CD4-positive, alpha-beta T cell (primary cell): ENCODE results near the gene KIF4A. TPM values are rescaled to one million over a fixed set of nuclear protein-coding genes. Genes with fewer than 3 reads are reported as not detected.

ENCODE experiments used
- ATAC-seq: fragments of 200-7000 bp; cut with Tn5 transposase; one replicate; pipeline ENCODE4 v1.10.0; 2022; ENCODE audit warnings: mild to moderate bottlenecking; ENCODE audit not compliant: poor library complexity
- CTCF ChIA-PET: fragments of 350-600 bp; sonication (Branson Sonifier 250); formaldehyde crosslinking; loops from one replicate; lab custom pipeline; 2021; ENCODE audit warnings: antibody characterized with exemption, inconsistent platforms; lab: Charles Lee
- POLR2A ChIA-PET: fragments of 350-600 bp; sonication (Branson Sonifier 250); formaldehyde crosslinking; loops from one replicate; lab custom pipeline; 2021; ENCODE audit warnings: antibody characterized with exemption, inconsistent platforms; lab: Charles Lee
- DNase-seq, 14 experiments: peaks; one replicate each; pipeline ENCODE4 v3.0.0-alpha.2; 2013 to 2020; ENCODE audit warnings: mixed read lengths in 2 of 14
- H3K27ac ChIP-seq, 2 donors: one replicate each; pipeline versions ENCODE4 v1.5.1 to v1.7.0; 2013; ENCODE audit warnings: low read length in 2 of 2, low read depth in 1 of 2, mild to moderate bottlenecking in 1 of 2
- H3K27me3 ChIP-seq, 2 experiments: 1 replicate in 1 of 2; 2 replicates in 1 of 2; pipeline versions ENCODE4 v1.6.1 to v1.7.0; 2013; ENCODE audit warnings: low read length in 2 of 2, control low read depth in 1 of 2, mild to moderate bottlenecking in 1 of 2, moderate library complexity in 1 of 2; ENCODE audit not compliant: insufficient read depth in 2 of 2, control insufficient read depth in 1 of 2
- H3K36me3 ChIP-seq: one replicate; pipeline ENCODE4 v1.6.1; 2013; ENCODE audit warnings: low read length, control low read depth; ENCODE audit not compliant: insufficient read depth
- H3K4me1 ChIP-seq: one replicate; pipeline ENCODE4 v1.6.1; 2013; ENCODE audit warnings: low read length, control low read depth; ENCODE audit not compliant: insufficient read depth
- H3K4me3 ChIP-seq: one replicate; pipeline ENCODE4 v1.5.1; 2013; ENCODE audit warnings: mild to moderate bottlenecking, low read length, moderate library complexity
- H3K9me3 ChIP-seq, 2 experiments: 1 replicate in 1 of 2; 2 replicates in 1 of 2; pipeline versions ENCODE4 v1.6.1 to v1.7.0; 2013; ENCODE audit warnings: low read length in 2 of 2, mild to moderate bottlenecking in 2 of 2, control low read depth in 1 of 2, moderate library complexity in 1 of 2; ENCODE audit not compliant: control insufficient read depth in 1 of 2, insufficient read depth in 1 of 2
- H3K27ac Mint-ChIP-seq: one replicate; pipeline ENCODE4 v1.8.0; 2020; ENCODE audit warnings: mixed read lengths
- H3K27me3 Mint-ChIP-seq: one replicate; pipeline ENCODE4 v1.8.0; 2021; ENCODE audit warnings: mixed read lengths
- H3K36me3 Mint-ChIP-seq: one replicate; pipeline ENCODE4 v1.8.0; 2021; ENCODE audit warnings: low read depth, mixed read lengths
- H3K4me1 Mint-ChIP-seq: one replicate; pipeline ENCODE4 v1.8.0; 2021; ENCODE audit warnings: low read depth, mixed read lengths
- H3K4me3 Mint-ChIP-seq: one replicate; pipeline ENCODE4 v1.8.0; 2020; ENCODE audit warnings: mild to moderate bottlenecking, mixed read lengths
- H3K9me3 Mint-ChIP-seq: one replicate; pipeline ENCODE4 v1.8.0; 2020; ENCODE audit warnings: mixed read lengths
- CTCF ChIP-seq: fragments of 200-600 bp; IDR thresholded peaks from one replicate; pipeline ENCODE4 v1.8.0; 2022; ENCODE audit warnings: antibody characterized with exemption, mild to moderate bottlenecking
- intact Hi-C, 2 experiments: fragments of 100-400 bp; cut with DNase I in 1 of 2; cut with micrococcal nuclease in 1 of 2; formaldehyde crosslinking; loops; one replicate each; pipeline versions ENCODE4 v1.15.1 to v1.9.0; 2023 to 2025; cut with DNase I, micrococcal nuclease
- total RNA-seq, 174 experiments: library from RNA in 2 of 174; stranded (reverse) in 2 of 174; gene quantifications; one replicate each; pipeline ENCODE4 v1.2.3 and lab custom pipeline; 2021 to 2026

KIF4A gene
- total RNA-seq, 2 experiments from 2014 or later = 0.06 to 0.19 TPM

- Mint-ChIP-seq H3K9me3 (no peaks in the 10 kb centered on the region), H3K27ac (peak overlapping the region; percentile 70), H3K4me1 (peaks cover 41% of the 10 kb centered on the region), H3K36me3 (peaks cover 4% of the 10 kb centered on the region), H3K4me3 (peak overlapping the region; percentile 87), H3K27me3 (no peaks in the 10 kb centered on the region)
- intact Hi-C loops = loop anchor here in 1 of 2 experiments (2.0 kb wide), 1 partner anchor 209 kb away; no protein-coding TSS in a partner anchor
- POLR2A ChIA-PET = interaction anchor here (1.2 to 1.5 kb wide), 2 partner anchors 56 to 322 kb away, joined by 3 to 6 read pairs; partner anchors contain the start of gene IGBP1
- Histone ChIP-seq H3K9me3 (no peaks in the 10 kb centered on the region), H3K4me3 (peak overlapping the region; percentile 67), H3K36me3 (peaks cover 2% of the 10 kb centered on the region), H3K27me3 (no peaks in the 10 kb centered on the region), H3K27ac (peak overlapping the region; percentile 7 to 61), H3K4me1 (peaks cover 40% of the 10 kb centered on the region)
- ATAC-seq (no peak), DNase-seq (peak in 2 of 14 experiments; percentile 13 to 18)
- CTCF ChIA-PET = interaction anchor here (0.9 kb wide), 1 partner anchor 21 kb away, joined by 3 read pairs; no protein-coding TSS in a partner anchor
- TF ChIP-seq CTCF = no peak
Observed at GRCh38 chrX:70455366-70456202, 165.7 kb downstream of the KIF4A start.

- peak overlapping the region; percentile 67 for H3K4me3 ChIP-seq
- Mint-ChIP-seq H3K27ac (peak overlapping the region; percentile 70), H3K27me3 (no peaks in the 10 kb centered on the region), H3K9me3 (no peaks in the 10 kb centered on the region), H3K4me1 (peaks cover 41% of the 10 kb centered on the region), H3K4me3 (peak overlapping the region; percentile 87), H3K36me3 (peaks cover 10% of the 10 kb centered on the region)
- H3K36me3 ChIP-seq = peaks cover 2% of the 10 kb centered on the region
- no peak for ATAC-seq
- H3K4me1 ChIP-seq = peaks cover 40% of the 10 kb centered on the region
- H3K27me3 ChIP-seq = no peaks in the 10 kb centered on the region
- intact Hi-C loops = no loop called here
- TF ChIP-seq CTCF = no peak
- POLR2A ChIA-PET = interaction anchor here (1.2 to 1.5 kb wide), 2 partner anchors 57 to 323 kb away, joined by 3 to 6 read pairs; partner anchors contain the start of gene IGBP1
- H3K9me3 ChIP-seq = no peaks in the 10 kb centered on the region
- peak in 1 of 14 experiments; percentile 57 for DNase-seq
- H3K27ac ChIP-seq = no peak overlapping the region
- CTCF ChIA-PET = interaction anchor here (0.6 to 0.9 kb wide), 2 partner anchors 22 to 111 kb away, joined by 3 read pairs; no protein-coding TSS in a partner anchor
Observed at GRCh38 chrX:70456256-70456655, 166.4 kb downstream of the KIF4A start.

- no peak overlapping the region for H3K4me3 ChIP-seq
- ATAC-seq = no peak
- peaks cover 11% of the 10 kb centered on the region for H3K4me1 Mint-ChIP-seq
- TF ChIP-seq CTCF = no peak
- ChIA-PET POLR2A (no interaction called here), CTCF (no interaction called here)
- DNase-seq = no peak
- peaks cover 10% of the 10 kb centered on the region for H3K36me3 Mint-ChIP-seq
- peaks cover 3% of the 10 kb centered on the region for H3K4me1 ChIP-seq
- H3K36me3 ChIP-seq = peaks cover 2% of the 10 kb centered on the region
- no peak overlapping the region for H3K27ac ChIP-seq
- no peaks in the 10 kb centered on the region for H3K27me3 ChIP-seq
- no peaks in the 10 kb centered on the region for H3K9me3 Mint-ChIP-seq
- H3K27ac Mint-ChIP-seq = no peak overlapping the region
- intact Hi-C loops = no loop called here
- H3K27me3 Mint-ChIP-seq = no peaks in the 10 kb centered on the region
- H3K9me3 ChIP-seq = no peaks in the 10 kb centered on the region
- H3K4me3 Mint-ChIP-seq = no peak overlapping the region
Observed at GRCh38 chrX:70461026-70461425, 171.1 kb downstream of the KIF4A start.
